GM18517 (cell line): ENCODE results near the gene GLI2.

Experiments
- ATAC-seq: cut with Tn5 transposase; IDR thresholded peaks from one replicate; pipeline ENCODE4 v1.9.1; 2021; ENCODE audit warnings: mild to moderate bottlenecking, moderate library complexity; ENCODE audit not compliant: unreplicated experiment

Gene GLI2

GRCh38 chr2:120735746-120736170 is at the start of gene GLI2:
TSS of gene GLI2 (plus strand) at chr2:120735868. CDS start at chr2:120797321, 61,453 bp downstream.
- ATAC-seq = no peak

- no peak for ATAC-seq
Observed at GRCh38 chr2:120685974-120686297, 49.7 kb upstream of the GLI2 start.

GRCh38 chr2:120686511-120687168 is 49.0 kb upstream of the GLI2 start:
- ATAC-seq = no peak

- no peak for ATAC-seq
Observed at GRCh38 chr2:120687210-120687609, 48.5 kb upstream of the GLI2 start.

- no peak for ATAC-seq
Observed at GRCh38 chr2:120690521-120690920, 45.1 kb upstream of the GLI2 start.

GRCh38 chr2:120691410-120691809 is 44.3 kb upstream of the GLI2 start:
- ATAC-seq = no peak

- no peak for ATAC-seq
Observed at GRCh38 chr2:120692691-120693090, 43.0 kb upstream of the GLI2 start.

GRCh38 chr2:120693121-120693520 is 42.5 kb upstream of the GLI2 start:
- no peak for ATAC-seq

- no peak for ATAC-seq
Observed at GRCh38 chr2:120694034-120694433, 41.6 kb upstream of the GLI2 start.

- no peak for ATAC-seq
Observed at GRCh38 chr2:120697471-120697870, 38.2 kb upstream of the GLI2 start.

- ATAC-seq = no peak
Observed at GRCh38 chr2:120699292-120699691, 36.4 kb upstream of the GLI2 start.

GRCh38 chr2:120700659-120701058 is 35.0 kb upstream of the GLI2 start:
- ATAC-seq = no peak

- no peak for ATAC-seq
Observed at GRCh38 chr2:120701096-120701495, 34.6 kb upstream of the GLI2 start.

GRCh38 chr2:120701499-120701898 is 34.2 kb upstream of the GLI2 start:
- ATAC-seq = no peak

- no peak for ATAC-seq
Observed at GRCh38 chr2:120702061-120702460, 33.6 kb upstream of the GLI2 start.

- ATAC-seq = no peak
Observed at GRCh38 chr2:120702801-120703200, 32.9 kb upstream of the GLI2 start.

GRCh38 chr2:120703330-120703994 is 32.2 kb upstream of the GLI2 start:
- no peak for ATAC-seq

GRCh38 chr2:120704696-120705095 is 31.0 kb upstream of the GLI2 start:
- no peak for ATAC-seq

GRCh38 chr2:120707816-120708215 is 27.9 kb upstream of the GLI2 start:
- ATAC-seq = no peak

GRCh38 chr2:120708944-120709607 is 26.6 kb upstream of the GLI2 start:
- no peak for ATAC-seq

- no peak for ATAC-seq
Observed at GRCh38 chr2:120709608-120710041, 26.0 kb upstream of the GLI2 start.

GRCh38 chr2:120710256-120710655 is 25.4 kb upstream of the GLI2 start:
- no peak for ATAC-seq
